Skeletal muscle tissue (tissue), 4 donors: ENCODE data around the gene POMGNT1. TPM values are rescaled to one million over a fixed set of nuclear protein-coding genes. Genes with fewer than 3 reads are reported as not detected.
A peak's percentile ranks its signal among the peaks of the same experiment; 100 is the strongest.
"Not testable (repeated sequence)": the region's sequence is repeated elsewhere in the genome, so short reads cannot be mapped to it uniquely, and the experiment has no call there.

Source experiments
- H3K27ac ChIP-seq: one replicate; pipeline ENCODE4 v1.7.0; 2013; ENCODE audit warnings: mild to moderate bottlenecking, low read depth, low read length, inconsistent platforms
- H3K27me3 ChIP-seq, 3 donors: one replicate each; pipeline ENCODE4 v1.7.0; 2013; ENCODE audit warnings: low read length in 3 of 3; ENCODE audit not compliant: control insufficient read depth in 3 of 3, insufficient read depth in 3 of 3
- H3K36me3 ChIP-seq, 3 donors: one replicate each; pipeline ENCODE4 v1.7.0; 2013; ENCODE audit warnings: low read length in 3 of 3; ENCODE audit not compliant: control insufficient read depth in 3 of 3, insufficient read depth in 3 of 3
- H3K4me1 ChIP-seq, 3 donors: one replicate each; pipeline ENCODE4 v1.7.0; 2013; ENCODE audit warnings: low read length in 3 of 3, mild to moderate bottlenecking in 3 of 3; ENCODE audit not compliant: control insufficient read depth in 3 of 3, insufficient read depth in 3 of 3
- H3K4me3 ChIP-seq, 3 donors: one replicate each; pipeline ENCODE4 v1.7.0; 2013; ENCODE audit warnings: low read length in 3 of 3
- H3K9ac ChIP-seq, 3 donors: one replicate each; pipeline ENCODE4 v1.7.0; 2013; ENCODE audit warnings: low read length in 3 of 3, mild to moderate bottlenecking in 3 of 3, moderate library complexity in 2 of 3, low read depth in 1 of 3
- H3K9me3 ChIP-seq, 3 donors: one replicate each; pipeline ENCODE4 v1.7.0; 2013; ENCODE audit warnings: low read length in 3 of 3; ENCODE audit not compliant: control insufficient read depth in 3 of 3
- total RNA-seq: library from RNA; depleted of rRNA; stranded (reverse); fragments of >200 nt; gene quantifications from one replicate; pipeline ENCODE4 v1.2.3, GENCODE V29; 2014
- donor health status: Osteomylitis.

The POMGNT1 gene
- 23.5 TPM for total RNA-seq

DNA sequence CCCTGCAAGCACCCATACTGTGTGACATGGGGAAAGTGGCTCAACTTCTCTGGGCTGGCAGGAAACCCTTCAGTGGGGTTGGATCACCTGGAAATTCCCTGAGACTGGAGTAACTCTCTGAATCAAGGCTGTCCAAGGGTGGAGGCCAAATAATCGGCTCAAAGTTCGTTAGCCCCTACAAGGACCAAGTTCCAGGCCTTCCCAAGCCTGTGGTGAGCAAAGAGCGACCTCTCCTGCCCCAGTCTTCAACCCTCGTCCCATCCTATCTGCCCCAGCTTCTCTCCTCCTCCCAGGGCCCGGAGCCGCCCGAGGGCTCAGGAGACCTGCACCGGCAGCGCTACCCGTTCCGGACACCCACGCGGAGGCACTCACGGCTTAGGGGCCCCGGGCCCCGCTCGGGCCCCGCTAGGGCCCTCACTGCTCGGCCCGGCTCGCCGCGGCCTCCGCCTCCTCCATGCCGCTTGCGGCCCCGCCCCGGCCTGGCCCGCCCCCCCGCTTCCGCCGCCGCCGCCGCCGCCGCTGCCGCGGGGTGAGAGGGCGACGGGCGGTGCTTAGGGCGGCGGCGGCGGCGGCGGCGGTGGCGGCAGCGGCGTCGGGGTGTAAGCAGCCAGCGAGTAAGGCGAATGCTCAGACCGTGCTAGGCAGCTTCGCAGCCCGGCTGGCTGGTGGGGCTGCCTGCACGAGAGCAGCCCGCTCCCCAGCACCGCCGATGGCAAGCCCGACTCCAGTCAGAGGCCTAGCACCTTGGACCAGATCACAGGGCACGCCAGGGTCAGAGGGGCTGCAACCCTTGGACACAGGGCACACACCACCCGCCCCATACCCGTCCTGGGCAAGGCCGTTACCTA, at the start of gene POMGNT1:
POMGNT1 (minus strand) TSS at position 471 of the 848 bp plus-strand sequence. CDS start 613 bp downstream, outside the sequence.
- H3K27me3 ChIP-seq, result no peaks in the 10 kb centered on the region
- peak within 1 kb of the TSS; percentile 96 to 98 (median 97) for H3K4me3 ChIP-seq
- peaks cover 20 to 27% (median 26%) of the 10 kb centered on the region in 3 donors for H3K4me1 ChIP-seq
- peak within 1 kb of the TSS; percentile 73 for H3K27ac ChIP-seq
- H3K9ac ChIP-seq, result peak within 1 kb of the TSS; percentile 93 to 98 (median 95)
- H3K9me3 ChIP-seq, result no peaks in the 10 kb centered on the region
- peaks cover 26 to 36% (median 35%) of the 10 kb centered on the region in 3 donors for H3K36me3 ChIP-seq

DNA sequence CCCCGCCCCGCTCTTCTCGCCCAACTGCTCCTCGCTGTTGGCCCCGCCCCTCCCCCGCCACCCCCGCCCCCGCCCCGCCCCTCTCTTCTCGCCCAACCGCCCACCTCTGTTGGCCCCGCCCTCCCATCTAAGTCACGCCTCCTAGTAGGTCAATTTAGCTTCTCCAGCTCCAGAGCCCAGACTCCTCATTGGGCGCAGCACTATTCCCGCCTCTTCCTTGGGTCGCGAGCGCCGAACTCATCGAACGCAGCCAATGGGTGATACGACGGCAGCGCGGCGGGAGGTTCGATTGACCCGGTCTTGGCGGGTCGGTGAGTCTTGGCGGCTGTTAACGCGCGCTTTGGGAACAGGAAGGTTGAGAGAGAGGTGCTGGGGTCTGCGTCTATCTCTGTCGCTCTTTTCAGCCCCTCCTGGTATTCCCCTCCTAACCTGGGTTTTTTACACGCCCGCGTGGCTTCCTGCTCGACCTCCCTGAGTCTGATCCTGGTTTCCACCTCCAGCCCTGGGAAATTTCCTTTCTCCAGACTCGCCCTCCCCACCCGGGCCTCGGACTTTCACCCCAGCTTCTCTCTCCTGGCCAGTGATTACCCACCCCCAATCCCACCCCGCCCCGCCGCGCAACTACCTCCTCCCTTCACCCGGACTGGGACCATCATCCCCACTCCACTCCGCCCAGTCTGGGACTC, 49.3 kb upstream of the POMGNT1 start, which contains the start of gene RAD54L:
RAD54L (plus strand) TSS at position 328 of the 686 bp plus-strand sequence. CDS start 643 bp downstream, outside the sequence.
- Histone ChIP-seq H3K27me3 (no peaks in the 10 kb centered on the region), H3K27ac (peak within 1 kb of the TSS; percentile 70), H3K9me3 (no peaks in the 10 kb centered on the region), H3K4me3 (peak within 1 kb of the TSS; percentile 85 to 93 (median 87)), H3K9ac (peak within 1 kb of the TSS; percentile 75 to 83 (median 82)), H3K4me1 (peaks cover 9 to 18% (median 11%) of the 10 kb centered on the region in 3 donors), H3K36me3 (no peaks in the 10 kb centered on the region)

DNA sequence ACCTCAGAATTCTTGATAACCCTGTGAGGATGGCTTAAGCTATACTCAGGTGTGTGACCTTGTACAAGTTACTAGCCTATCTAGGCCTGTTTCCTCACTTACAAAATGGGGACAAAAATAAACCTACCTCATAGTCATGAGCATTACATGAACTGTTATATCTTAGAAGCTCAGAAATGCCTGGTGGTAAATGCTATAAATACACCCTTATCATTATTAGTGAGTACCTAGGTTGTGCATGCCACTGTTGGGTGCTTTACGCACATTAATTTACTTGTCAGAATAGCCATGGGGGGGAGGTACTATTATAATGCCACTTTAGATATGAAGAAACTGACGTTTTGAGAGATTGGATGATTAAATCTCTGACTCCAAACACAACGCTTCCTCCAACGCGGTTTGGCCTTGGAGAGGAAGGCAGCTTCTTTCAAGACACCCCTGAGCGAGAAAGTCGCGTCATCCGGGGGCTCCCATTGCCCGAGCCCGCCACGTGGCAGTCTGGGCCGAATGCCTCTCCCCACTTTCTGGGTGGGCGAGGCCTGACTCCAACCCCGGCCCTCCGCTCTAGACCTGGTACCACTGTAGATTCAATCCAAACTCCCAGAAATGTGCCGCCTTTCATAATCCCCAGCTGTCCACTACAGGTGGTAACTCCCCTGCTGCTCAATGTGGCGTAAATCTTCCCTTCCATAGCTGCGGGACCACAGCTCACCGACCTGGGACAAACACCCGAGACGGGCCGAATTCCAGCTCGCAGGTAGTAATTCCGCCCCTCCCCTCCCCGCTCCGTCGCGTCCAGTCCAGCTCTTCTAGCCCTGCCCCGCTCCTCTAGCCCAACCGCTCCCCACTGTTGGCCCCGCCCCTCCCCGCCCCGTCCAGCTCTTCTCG, 48.6 kb upstream of the POMGNT1 start:
- H3K27me3 ChIP-seq, result no peaks in the 10 kb centered on the region
- H3K27ac ChIP-seq, result peak overlapping the region; percentile 70
- H3K36me3 ChIP-seq, result no peaks in the 10 kb centered on the region
- H3K9ac ChIP-seq, result peak overlapping the region; percentile 75 to 83 (median 82)
- H3K4me3 ChIP-seq, result peak overlapping the region; percentile 85 to 93 (median 87)
- no peaks in the 10 kb centered on the region for H3K9me3 ChIP-seq
- peaks cover 9 to 18% (median 11%) of the 10 kb centered on the region in 3 donors for H3K4me1 ChIP-seq

DNA sequence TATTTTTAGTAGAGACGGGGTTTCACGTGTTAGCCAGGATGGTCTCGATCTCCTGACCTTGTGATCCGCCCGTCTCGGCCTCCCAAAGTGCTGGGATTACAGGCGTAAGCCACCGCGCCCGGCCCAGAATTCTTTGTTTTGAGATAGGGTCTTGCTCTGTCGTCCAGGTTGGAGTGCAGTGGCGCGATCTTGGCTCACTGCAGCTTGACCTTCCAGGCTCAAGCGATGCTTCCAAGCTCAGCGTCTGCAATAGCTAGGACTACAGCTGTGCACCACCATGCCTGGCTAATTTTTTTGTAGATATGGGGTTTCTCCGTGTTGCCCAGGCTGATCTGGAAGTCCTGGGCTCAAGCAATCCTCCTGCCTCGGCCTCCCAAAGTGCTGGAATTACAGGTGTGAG, 47.9 kb upstream of the POMGNT1 start:
- H3K4me1 ChIP-seq, result peaks cover 9 to 18% (median 11%) of the 10 kb centered on the region in 3 donors
- not testable (repeated sequence) for H3K9me3 ChIP-seq, H3K36me3 ChIP-seq, H3K4me3 ChIP-seq, H3K27me3 ChIP-seq, H3K9ac ChIP-seq, H3K27ac ChIP-seq

DNA sequence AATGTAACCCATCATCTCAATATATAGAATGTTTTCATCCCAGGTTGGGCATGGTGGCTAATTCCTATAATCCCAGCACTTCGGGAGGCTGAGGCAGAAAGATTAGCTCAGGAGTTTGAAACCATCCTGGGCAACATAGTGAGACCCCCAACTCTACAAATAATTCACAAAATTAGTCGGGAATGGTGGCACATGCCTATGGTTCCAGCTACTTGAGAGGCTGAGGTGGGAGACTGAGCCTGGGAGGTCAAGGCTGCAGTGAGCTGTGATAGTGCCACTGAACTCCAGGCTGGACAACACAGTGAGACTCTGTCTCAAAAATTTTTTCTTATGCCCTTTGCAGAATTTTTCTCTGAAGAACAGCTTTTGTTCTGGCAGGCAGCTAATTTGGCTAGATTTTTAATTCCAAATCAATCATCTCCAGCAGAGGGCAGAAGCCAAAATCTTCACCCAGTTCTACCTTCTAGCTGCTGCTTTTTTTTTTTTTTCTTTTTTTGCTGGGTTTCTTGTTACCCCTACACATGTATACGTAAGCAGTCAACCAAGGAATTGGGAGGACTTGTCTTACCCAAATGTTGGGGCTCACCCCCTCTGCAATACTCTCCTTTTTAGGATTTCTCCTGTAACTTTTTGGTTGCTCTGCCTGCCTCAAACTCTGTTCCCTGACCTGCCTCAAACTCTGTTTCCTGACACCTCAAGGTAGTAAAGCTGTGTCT, 46.6 kb upstream of the POMGNT1 start:
- Histone ChIP-seq H3K4me3 (no peak overlapping the region), H3K27me3 (no peaks in the 10 kb centered on the region), H3K36me3 (no peaks in the 10 kb centered on the region), H3K9ac (no peak overlapping the region), H3K4me1 (peaks cover 9 to 18% (median 11%) of the 10 kb centered on the region in 3 donors), H3K27ac (no peak overlapping the region), H3K9me3 (no peaks in the 10 kb centered on the region)

- not testable (repeated sequence) for H3K36me3 ChIP-seq, H3K27me3 ChIP-seq, H3K4me3 ChIP-seq, H3K9ac ChIP-seq, H3K27ac ChIP-seq, H3K9me3 ChIP-seq
- H3K4me1 ChIP-seq, result peaks cover 9 to 18% (median 11%) of the 10 kb centered on the region in 3 donors
Measured at GRCh38 chr1:46243831-46244230, 45.6 kb upstream of the POMGNT1 start.

DNA sequence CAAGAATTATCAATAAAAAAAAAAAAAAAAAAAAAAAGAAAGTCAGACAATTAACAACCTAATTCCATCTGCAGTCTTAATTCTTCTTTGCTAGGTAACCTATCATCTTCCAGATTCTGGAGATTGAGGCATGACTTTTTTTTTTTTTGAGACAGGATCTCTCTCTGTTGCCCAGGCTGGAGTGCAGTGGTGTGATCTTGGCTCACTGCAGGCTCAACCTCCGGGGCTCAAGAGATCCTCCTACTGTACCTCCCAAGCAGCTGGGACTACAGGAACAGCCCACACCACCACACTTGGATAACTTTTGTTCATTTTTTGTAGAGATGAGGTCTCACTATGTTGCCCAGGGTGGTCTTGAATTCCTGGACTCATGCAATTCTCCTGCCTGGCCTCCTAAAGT, 44.7 kb upstream of the POMGNT1 start:
- no peak overlapping the region for H3K9ac ChIP-seq
- H3K36me3 ChIP-seq, result no peaks in the 10 kb centered on the region
- peaks cover 4 to 13% (median 8%) of the 10 kb centered on the region in 3 donors for H3K4me1 ChIP-seq
- no peaks in the 10 kb centered on the region for H3K27me3 ChIP-seq
- H3K9me3 ChIP-seq, result peaks cover 0 to 2% (median 0%) of the 10 kb centered on the region in 3 donors
- H3K4me3 ChIP-seq, result no peak overlapping the region
- H3K27ac ChIP-seq, result no peak overlapping the region

- not testable (repeated sequence) for H3K4me1 ChIP-seq, H3K4me3 ChIP-seq, H3K36me3 ChIP-seq, H3K27ac ChIP-seq, H3K27me3 ChIP-seq, H3K9ac ChIP-seq, H3K9me3 ChIP-seq
Measured at GRCh38 chr1:46241733-46242132, 43.5 kb upstream of the POMGNT1 start.

DNA sequence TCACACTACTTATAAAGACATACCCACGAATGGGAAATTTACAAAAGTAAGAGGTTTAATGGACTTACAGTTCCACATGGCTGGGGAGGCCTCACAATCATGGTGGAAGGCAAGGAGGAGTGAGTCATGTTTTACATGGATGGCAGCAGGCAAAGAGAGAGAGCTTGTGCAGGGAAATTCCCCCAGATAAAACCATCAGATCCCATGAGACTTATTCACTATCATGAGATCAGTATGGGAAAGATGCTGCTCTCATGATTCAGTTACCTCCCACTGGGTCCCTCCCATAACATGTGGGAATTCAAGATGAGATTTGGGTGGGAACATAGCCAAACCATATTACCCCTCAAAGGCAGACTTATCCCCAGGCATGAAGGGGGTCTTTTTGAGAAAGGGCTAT, 40.6 kb upstream of the POMGNT1 start:
- not testable (repeated sequence) for H3K27me3 ChIP-seq, H3K4me1 ChIP-seq, H3K27ac ChIP-seq, H3K4me3 ChIP-seq, H3K9ac ChIP-seq, H3K9me3 ChIP-seq, H3K36me3 ChIP-seq
